ENCODE data around the gene C1RL.

DNA sequence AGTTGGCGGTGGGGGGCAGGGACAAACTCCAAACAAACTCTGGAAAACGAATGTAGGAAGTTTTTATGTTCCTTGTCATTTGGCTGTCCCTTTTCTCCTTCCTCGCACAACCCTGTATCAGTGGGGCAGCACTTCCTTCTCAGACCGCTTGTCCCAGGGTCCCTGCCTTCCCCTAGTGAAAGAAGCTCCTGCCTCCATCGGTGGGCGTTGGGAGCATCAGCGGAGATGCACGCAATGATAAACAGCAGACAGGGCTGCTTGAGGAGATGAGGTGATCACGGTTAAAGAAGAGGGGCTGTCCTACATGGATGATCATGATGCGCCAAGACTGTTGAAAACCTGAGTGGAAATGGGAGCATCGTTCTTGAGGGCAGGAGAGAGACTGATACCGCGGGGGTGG is 47.9 kb downstream of the C1RL start:
- TF ChIP-seq, protein P1, sequence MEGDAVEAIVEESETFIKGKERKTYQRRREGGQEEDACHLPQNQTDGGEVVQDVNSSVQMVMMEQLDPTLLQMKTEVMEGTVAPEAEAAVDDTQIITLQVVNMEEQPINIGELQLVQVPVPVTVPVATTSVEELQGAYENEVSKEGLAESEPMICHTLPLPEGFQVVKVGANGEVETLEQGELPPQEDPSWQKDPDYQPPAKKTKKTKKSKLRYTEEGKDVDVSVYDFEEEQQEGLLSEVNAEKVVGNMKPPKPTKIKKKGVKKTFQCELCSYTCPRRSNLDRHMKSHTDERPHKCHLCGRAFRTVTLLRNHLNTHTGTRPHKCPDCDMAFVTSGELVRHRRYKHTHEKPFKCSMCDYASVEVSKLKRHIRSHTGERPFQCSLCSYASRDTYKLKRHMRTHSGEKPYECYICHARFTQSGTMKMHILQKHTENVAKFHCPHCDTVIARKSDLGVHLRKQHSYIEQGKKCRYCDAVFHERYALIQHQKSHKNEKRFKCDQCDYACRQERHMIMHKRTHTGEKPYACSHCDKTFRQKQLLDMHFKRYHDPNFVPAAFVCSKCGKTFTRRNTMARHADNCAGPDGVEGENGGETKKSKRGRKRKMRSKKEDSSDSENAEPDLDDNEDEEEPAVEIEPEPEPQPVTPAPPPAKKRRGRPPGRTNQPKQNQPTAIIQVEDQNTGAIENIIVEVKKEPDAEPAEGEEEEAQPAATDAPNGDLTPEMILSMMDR (conservative IDR thresholded peaks at IDR 0.05; ENCODE audit: low read depth, low read length): no peak
- TF ChIP-seq EZH2 (IDR thresholded peaks at IDR 0.05; ENCODE audit: borderline replicate concordance, low read depth, low read length, poor library complexity, severe bottlenecking): no peak

All from A673 (cell line).